Memory B cell (primary cell): ENCODE results near the gene HS1BP3.

Source experiments
- ATAC-seq: fragments of 150-1000 bp; cut with Tn5 transposase; 2 replicates; pipeline ENCODE4 v1.10.0; 2021; ENCODE audit warnings: low read depth, mild to moderate bottlenecking, moderate library complexity
- DNase-seq, 2 donors: peaks; one replicate each; pipeline ENCODE4 v3.0.0; 2022; ENCODE audit warnings: low spot score in 2 of 2
- H3K27ac Mint-ChIP-seq: one replicate; pipeline ENCODE4 v1.8.0; 2022; ENCODE audit warnings: mild to moderate bottlenecking, moderate library complexity, mixed read lengths
- H3K27me3 Mint-ChIP-seq: one replicate; pipeline ENCODE4 v1.8.0; 2022; ENCODE audit warnings: mixed read lengths
- H3K36me3 Mint-ChIP-seq: one replicate; pipeline ENCODE4 v1.8.0; 2022; ENCODE audit warnings: mild to moderate bottlenecking, mixed read lengths
- H3K4me1 Mint-ChIP-seq: one replicate; pipeline ENCODE4 v1.8.0; 2022; ENCODE audit warnings: mixed read lengths
- H3K4me3 Mint-ChIP-seq: one replicate; pipeline ENCODE4 v1.8.0; 2022; ENCODE audit warnings: mild to moderate bottlenecking, moderate library complexity, mixed read lengths
- H3K9me3 Mint-ChIP-seq: one replicate; pipeline ENCODE4 v1.8.0; 2022; ENCODE audit warnings: mixed read lengths

HS1BP3 gene

DNA sequence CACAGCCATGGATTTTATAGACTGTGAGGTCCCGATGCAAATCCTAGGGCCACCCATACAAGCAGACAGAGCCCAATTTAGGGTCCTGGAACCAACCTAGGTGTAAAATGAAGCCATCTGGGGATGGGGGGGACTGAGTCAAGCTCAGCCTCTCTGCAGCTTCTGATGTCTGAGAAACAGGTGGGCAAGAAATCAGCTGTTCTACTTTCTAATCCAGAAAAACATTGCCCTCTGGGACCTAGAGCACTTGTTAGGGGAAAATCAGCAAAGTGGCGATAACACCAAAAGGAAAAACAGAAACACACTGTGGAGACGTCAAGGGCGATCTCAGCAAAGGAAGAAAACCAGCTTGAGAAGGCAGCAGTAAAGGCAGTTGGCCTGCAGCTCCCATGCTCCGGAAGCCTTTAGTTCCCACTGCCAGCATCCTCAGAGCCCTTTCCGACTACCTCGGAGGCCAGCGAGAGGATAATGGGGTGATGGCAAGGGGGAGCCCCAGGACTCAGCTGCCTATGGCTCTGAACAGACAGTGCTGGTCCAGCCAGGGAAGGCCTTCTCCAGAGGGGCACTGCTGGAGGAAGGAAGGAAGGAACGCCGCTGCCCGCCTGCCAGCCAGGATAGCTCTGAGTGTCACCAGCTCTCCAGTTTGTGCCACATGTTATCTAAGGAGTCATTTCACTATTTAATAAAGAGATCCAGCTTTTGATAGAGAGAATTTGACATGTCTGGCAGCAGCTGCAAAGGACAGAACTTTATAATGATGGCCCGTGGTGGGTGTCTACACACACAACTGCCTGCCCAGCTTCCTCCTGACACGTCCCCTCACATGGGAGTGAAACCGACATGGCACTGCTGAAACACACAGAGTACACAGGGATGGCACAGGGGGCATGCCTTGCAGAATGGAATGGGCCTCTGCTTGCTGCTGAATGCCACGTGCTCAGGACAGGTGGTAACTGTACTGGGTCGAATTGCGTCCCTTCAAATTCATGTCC lies 37.7 kb downstream of the HS1BP3 start:
- DNase-seq (no peak), ATAC-seq (no peak)
- peaks cover 4% of the 10 kb centered on the region for H3K4me1 Mint-ChIP-seq
- no peak overlapping the region for H3K4me3 Mint-ChIP-seq
- peaks cover 3% of the 10 kb centered on the region for H3K9me3 Mint-ChIP-seq
- H3K27ac Mint-ChIP-seq: no peak overlapping the region
- no peaks in the 10 kb centered on the region for H3K27me3 Mint-ChIP-seq
- peaks cover 9% of the 10 kb centered on the region for H3K36me3 Mint-ChIP-seq

DNA sequence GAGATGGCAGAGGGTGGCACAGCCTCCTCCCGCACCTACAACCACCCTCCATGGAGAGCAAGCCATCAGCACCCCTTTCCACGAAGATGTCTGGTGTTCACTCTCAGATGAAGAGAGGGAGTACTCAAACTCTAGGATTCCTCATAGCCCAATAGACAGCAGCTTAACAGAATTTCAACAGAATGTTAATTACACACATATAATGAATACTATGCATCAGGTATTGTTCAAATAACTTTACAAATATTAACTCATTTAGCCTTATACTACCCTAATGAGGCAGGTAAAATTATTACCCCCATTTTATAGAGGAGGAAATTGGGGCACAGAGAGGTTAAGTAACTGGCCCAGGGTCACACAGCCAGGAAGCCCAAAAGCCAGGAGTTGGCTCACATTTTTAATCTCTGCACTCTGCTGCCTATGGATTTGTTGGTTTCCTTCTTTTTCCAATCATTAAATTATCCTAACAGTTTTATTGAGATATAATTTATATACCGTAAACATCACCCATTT lies 39.0 kb downstream of the HS1BP3 start:
- H3K4me3 Mint-ChIP-seq: no peak overlapping the region
- peaks cover 8% of the 10 kb centered on the region for H3K36me3 Mint-ChIP-seq
- H3K27me3 Mint-ChIP-seq: no peaks in the 10 kb centered on the region
- H3K27ac Mint-ChIP-seq: no peak overlapping the region
- ATAC-seq: no peak
- peaks cover 4% of the 10 kb centered on the region for H3K4me1 Mint-ChIP-seq
- H3K9me3 Mint-ChIP-seq: peaks cover 6% of the 10 kb centered on the region
- DNase-seq: no peak

DNA sequence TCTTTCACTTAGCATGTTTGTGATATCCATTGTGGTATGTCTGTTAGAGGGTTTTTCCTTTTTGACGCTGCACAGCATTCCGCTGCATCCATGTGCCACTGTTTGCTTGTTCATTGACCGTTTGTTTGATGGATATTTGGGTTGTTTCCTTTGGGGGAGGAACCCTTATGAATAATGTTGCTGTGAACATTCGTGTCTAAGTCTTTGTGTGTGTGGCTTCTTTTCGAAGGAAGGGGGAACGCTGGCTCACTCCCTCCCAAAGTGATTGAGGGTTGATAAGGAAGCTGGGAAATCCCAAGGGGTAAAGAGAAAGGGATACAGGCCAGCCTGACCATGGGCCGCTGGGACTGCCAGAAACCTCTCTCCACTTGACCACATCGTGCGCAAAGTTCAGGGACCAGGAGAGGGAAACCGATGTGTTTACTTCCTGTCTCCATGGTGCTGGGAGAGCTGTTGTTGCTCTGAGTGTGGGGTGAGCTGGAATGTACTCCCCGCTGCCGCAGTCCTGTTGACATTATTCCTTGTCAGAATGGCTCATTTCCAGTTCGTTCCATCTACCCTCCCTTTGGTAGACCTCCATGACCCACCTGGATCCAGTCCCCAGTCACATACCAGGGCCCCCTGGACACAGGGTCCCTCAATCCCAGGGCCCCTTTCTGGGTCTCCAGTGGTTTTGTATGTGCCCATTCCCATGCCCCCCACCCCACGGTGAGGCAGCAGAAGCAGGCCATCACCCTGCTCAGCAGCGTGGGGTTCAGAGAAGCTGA lies 39.6 kb downstream of the HS1BP3 start:
- Mint-ChIP-seq H3K4me1 (peaks cover 4% of the 10 kb centered on the region), H3K27ac (no peak overlapping the region), H3K27me3 (no peaks in the 10 kb centered on the region), H3K4me3 (no peak overlapping the region), H3K9me3 (peaks cover 6% of the 10 kb centered on the region), H3K36me3 (peaks cover 7% of the 10 kb centered on the region)
- DNase-seq: no peak
- no peak for ATAC-seq

DNA sequence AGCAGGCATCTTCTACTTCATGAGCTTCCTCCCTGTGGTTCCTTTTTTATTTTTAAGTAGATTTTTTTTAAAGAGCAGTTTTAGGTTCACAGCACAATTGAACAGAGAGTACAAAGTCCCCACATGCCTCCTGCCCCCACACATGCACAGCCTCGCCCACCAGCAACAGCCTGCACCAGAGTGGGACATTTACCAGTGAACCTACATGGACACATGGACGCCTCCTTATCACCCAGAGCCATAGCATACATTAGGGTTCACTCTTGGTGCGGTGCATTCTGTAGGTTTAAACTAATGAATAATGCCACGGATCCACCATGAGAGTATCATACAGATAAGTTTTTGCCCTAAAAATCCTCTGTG lies 40.9 kb downstream of the HS1BP3 start:
- ATAC-seq (no peak), DNase-seq (no peak)
- Mint-ChIP-seq H3K27ac (no peak overlapping the region), H3K4me1 (peaks cover 4% of the 10 kb centered on the region), H3K4me3 (no peak overlapping the region), H3K27me3 (no peaks in the 10 kb centered on the region), H3K36me3 (peaks cover 7% of the 10 kb centered on the region), H3K9me3 (peaks cover 6% of the 10 kb centered on the region)

DNA sequence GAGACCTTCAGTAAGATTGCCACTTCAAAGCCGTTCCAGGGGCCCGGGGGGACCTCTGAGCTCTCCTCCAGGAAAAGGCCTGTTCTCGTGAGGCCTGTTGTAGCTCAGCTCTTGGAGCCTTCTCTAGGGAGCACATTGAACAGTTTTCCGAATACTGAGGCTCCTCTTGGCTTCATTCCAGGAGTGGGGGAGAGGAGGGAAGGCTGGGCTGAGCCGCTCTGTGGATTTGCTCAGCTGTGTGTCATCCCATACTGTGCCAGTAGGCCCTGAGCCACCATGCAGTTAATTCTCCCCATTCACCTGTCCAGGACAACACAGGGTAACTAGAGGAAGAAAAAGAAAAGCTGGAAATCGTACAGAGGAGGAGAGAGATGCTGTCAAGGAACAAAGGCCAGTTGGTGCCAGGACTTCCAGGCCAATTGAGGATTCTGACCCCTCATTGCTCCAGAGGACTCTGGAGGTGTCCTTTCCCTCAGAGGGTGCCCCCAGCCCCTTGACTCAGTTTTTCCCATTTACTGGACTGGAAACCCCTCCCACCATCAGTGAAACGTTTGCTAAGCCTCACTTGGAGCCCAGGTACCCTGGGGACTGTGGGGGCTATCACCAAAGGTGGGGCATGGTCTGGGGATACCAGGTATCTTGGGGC lies 41.4 kb downstream of the HS1BP3 start:
- Mint-ChIP-seq H3K4me1 (peaks cover 4% of the 10 kb centered on the region), H3K9me3 (peaks cover 6% of the 10 kb centered on the region), H3K36me3 (peaks cover 7% of the 10 kb centered on the region), H3K4me3 (no peak overlapping the region), H3K27me3 (no peaks in the 10 kb centered on the region), H3K27ac (no peak overlapping the region)
- DNase-seq: no peak
- no peak for ATAC-seq

DNA sequence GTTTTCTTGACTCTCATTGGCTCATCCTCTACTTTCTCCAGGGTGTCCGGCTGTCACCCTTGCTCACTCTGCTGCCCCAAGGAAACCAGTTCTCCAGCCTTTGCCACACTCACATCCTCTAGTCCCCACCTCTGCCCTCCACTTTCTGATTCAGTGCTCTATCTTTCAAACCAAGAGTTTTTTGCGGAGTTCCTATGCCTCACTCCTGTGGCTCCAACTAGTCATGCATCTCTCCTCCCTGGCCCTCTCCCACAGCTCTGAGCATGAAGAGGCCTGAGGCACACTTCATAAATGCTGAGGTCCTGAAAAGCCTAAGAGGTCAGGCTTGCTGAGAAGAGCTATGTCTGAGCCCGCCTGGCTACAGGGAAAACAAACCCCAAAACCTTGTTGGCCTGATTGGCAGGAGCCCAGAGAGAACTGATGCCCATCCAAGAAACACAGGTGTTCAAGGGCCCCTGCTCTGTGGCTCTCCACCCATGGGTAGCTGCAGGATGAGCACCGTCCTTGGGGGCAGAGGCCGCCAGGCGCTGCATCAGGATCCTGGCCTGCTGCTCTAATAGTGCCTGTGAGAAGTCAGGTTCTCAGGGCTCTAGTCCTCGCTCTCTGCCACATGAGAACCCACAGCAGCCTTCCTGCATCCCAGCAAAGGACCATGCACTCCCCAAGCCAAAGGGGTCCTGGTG lies 42.1 kb downstream of the HS1BP3 start:
- Mint-ChIP-seq H3K27ac (no peak overlapping the region), H3K36me3 (peaks cover 7% of the 10 kb centered on the region), H3K9me3 (peaks cover 6% of the 10 kb centered on the region), H3K4me1 (no peaks in the 10 kb centered on the region), H3K27me3 (no peaks in the 10 kb centered on the region), H3K4me3 (no peak overlapping the region)
- ATAC-seq (no peak), DNase-seq (no peak)

DNA sequence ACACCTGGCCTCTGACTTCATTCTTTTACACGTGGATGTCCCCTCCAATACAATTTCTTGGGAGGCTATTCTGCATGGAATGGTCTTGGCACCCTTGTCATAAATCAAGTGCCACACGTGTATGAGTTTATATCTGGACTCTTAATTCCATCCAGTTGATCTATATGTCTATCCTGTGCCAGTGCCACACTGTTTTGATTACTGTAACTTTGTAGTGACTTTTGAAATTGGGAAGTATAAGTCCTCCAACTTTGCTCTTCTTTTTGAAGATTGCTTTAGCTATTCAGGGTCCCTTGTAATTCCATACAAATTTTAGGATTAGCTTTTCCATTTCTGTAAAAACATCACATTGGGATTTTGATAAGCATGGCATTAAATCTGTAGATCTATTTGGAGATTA lies 43.5 kb downstream of the HS1BP3 start:
- H3K9me3 Mint-ChIP-seq: peaks cover 6% of the 10 kb centered on the region
- H3K4me1 Mint-ChIP-seq: no peaks in the 10 kb centered on the region
- ATAC-seq (no peak), DNase-seq (no peak)
- no peak overlapping the region for H3K27ac Mint-ChIP-seq
- H3K4me3 Mint-ChIP-seq: no peak overlapping the region
- no peaks in the 10 kb centered on the region for H3K27me3 Mint-ChIP-seq
- peaks cover 7% of the 10 kb centered on the region for H3K36me3 Mint-ChIP-seq

DNA sequence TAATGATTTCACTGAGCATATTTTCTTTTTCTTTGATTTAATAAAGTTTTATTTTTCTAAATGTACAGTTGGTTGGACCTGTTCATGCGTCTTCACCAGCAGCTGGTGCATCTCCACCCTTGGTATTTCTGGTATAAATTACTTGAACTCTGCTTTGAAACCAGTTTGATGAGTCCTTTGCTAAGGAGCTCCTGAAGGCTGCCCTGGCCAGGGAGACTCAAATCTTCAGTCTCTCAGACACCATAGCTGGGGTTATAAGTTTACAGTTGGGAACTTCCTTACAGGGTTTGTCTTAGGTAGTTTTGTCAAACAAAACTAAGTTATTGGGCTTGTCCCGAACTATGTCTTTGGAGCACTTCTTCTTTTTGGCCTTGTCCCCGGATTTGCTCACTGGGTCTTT lies 44.7 kb downstream of the HS1BP3 start:
- ATAC-seq: no peak
- no peak overlapping the region for H3K4me3 Mint-ChIP-seq
- peaks cover 8% of the 10 kb centered on the region for H3K9me3 Mint-ChIP-seq
- DNase-seq: no peak
- no peak overlapping the region for H3K27ac Mint-ChIP-seq
- peaks cover 7% of the 10 kb centered on the region for H3K36me3 Mint-ChIP-seq
- H3K27me3 Mint-ChIP-seq: no peaks in the 10 kb centered on the region
- no peaks in the 10 kb centered on the region for H3K4me1 Mint-ChIP-seq

DNA sequence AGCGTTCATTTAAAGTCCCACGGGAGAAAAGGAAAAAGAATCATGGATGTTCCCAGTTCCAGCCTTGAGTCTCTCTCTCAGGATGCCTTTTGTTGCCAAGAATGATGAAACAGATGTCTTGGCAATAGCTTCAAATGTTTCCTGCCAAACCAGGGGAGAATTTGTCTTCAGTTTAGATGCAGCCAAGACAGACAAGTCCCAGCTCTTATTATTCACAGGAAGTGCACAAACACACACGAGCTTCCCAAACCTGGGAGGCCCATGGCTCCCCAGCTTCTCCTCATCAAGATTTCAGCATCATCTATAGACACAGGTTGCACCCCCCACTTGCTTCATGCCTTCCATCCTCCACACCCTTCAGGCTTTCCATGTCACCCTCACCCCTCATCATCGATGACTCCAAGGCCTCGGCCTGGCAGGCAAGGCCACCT lies 45.9 kb downstream of the HS1BP3 start:
- H3K9me3 Mint-ChIP-seq: peaks cover 8% of the 10 kb centered on the region

DNA sequence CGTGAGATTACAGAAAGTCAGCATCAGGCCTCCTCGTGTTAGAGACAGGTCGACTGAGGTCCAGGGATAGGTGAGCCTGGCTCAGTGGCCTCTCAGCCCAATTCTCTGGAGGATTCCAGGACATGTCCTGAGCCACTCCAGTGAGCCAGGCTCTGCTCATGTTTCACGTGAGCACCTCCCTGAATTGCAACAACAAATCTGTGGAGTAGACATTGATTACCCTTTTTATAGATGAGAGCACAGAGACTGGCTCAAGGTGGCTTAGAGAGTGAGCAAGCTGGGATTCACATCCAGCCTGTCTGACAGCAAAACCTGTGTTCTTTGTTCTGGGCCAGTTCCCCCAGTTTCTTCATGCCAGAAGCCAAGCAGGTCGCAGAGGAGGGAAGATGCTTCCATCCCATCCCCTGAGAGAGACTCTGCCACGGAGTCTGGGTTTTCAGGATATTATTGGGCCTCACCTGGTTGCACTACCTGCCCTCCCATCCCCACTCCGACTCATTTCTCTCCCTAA lies 46.4 kb downstream of the HS1BP3 start:
- no peaks in the 10 kb centered on the region for H3K27me3 Mint-ChIP-seq
- H3K27ac Mint-ChIP-seq: no peak overlapping the region
- H3K9me3 Mint-ChIP-seq: peaks cover 8% of the 10 kb centered on the region
- ATAC-seq (no peak), DNase-seq (no peak)
- peaks cover 6% of the 10 kb centered on the region for H3K36me3 Mint-ChIP-seq
- H3K4me3 Mint-ChIP-seq: no peak overlapping the region
- H3K4me1 Mint-ChIP-seq: no peaks in the 10 kb centered on the region

More for the DNA sequence above, 45.9 kb downstream of the HS1BP3 start:
- no peak for DNase-seq
- Mint-ChIP-seq H3K27ac (no peak overlapping the region), H3K27me3 (no peaks in the 10 kb centered on the region), H3K36me3 (peaks cover 6% of the 10 kb centered on the region), H3K4me3 (no peak overlapping the region), H3K4me1 (no peaks in the 10 kb centered on the region)
- ATAC-seq: no peak

DNA sequence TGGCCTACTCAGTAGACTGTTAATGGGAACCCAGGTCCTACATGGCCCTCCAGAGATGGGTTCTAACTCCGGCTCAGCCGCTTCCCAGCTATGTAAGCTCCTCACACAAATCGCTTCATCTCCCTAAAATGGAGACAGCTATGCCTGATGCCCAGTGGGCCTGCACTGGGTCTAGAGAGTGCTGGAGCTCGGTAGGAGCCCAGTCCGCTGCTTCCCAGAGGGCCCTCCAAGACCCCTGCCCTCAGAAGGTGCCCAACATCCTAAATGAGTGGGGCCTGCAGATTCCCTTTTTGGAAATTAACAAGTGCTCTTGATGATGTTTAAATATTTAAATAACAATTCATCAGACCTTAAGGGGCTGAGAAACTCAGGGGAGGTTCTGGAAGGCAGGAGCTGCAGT lies 47.1 kb downstream of the HS1BP3 start:
- no peaks in the 10 kb centered on the region for H3K27me3 Mint-ChIP-seq
- no peak for ATAC-seq
- H3K27ac Mint-ChIP-seq: no peak overlapping the region
- no peak for DNase-seq
- peaks cover 8% of the 10 kb centered on the region for H3K9me3 Mint-ChIP-seq
- H3K4me1 Mint-ChIP-seq: no peaks in the 10 kb centered on the region
- no peak overlapping the region for H3K4me3 Mint-ChIP-seq
- H3K36me3 Mint-ChIP-seq: peaks cover 6% of the 10 kb centered on the region

DNA sequence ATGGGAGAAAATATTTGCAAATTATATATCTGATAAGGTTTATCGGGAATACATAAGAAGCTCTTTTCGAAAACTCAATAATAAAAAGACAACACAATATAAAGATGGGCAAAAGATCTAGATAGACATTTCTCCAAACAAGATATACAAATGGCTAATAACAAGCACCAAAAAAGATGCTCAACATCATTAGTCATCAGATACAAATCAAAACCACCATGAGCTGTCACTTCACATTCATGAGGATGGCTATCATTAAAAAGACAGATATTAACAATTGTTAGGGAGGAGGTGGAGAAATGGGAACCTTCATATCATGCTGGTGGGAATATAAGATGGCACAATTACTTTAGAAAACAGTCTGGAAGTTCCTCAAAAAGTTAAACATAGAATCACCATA lies 48.1 kb downstream of the HS1BP3 start:
- H3K36me3 Mint-ChIP-seq: peaks cover 2% of the 10 kb centered on the region
- ATAC-seq: no peak

DNA sequence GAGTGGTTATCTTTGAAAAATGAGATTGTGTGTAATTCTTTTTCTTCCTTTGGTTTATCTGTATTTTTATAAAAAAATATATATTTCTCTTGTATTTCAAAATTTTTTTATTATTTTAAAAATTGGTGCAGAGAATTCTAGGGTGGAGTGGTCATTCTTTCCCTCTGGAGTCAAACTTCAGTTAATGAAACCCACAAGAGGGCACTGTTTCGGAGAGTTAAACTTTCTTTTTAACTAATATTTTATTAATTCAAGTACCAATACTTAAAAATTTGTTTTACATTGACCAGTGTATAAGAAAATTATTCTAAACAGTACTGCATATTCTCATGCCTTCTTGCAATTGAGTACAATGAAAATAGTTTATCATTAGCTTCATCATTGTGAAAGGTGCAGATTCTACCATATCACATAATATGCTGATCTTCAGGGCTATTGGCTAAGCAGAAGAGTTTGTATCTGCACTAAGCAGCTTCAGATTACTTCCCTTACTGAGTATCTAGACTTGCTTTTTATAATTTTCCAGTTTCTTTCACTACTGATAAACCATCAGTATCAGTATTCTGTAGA lies 50.1 kb downstream of the HS1BP3 start:
- Mint-ChIP-seq H3K4me1 (peaks cover 7% of the 10 kb centered on the region), H3K36me3 (peaks cover 2% of the 10 kb centered on the region), H3K4me3 (no peak overlapping the region), H3K27ac (no peak overlapping the region), H3K27me3 (peaks cover 2% of the 10 kb centered on the region), H3K9me3 (peaks cover 2% of the 10 kb centered on the region)
- no peak for DNase-seq
- no peak for ATAC-seq

More for the DNA sequence above, 48.1 kb downstream of the HS1BP3 start:
- Mint-ChIP-seq H3K4me3 (no peak overlapping the region), H3K4me1 (no peaks in the 10 kb centered on the region), H3K27me3 (peaks cover 2% of the 10 kb centered on the region), H3K27ac (no peak overlapping the region), H3K9me3 (peaks cover 4% of the 10 kb centered on the region)
- DNase-seq: no peak
